Medulla oblongata (tissue), 1 donor: ENCODE results near the gene NCSTN.

ENCODE experiments used
- DNase-seq: peaks from one replicate; pipeline ENCODE4 v3.0.0-alpha.2; 2015; ENCODE audit errors: extremely low spot score

NCSTN gene

GRCh38 chr1:160406131-160406968, 63.2 kb downstream of the NCSTN start:
- no peak for DNase-seq

GRCh38 chr1:160407839-160408801, 64.9 kb downstream of the NCSTN start:
- DNase-seq = no peak
